KMS-11 (cell line): ENCODE data around the gene CTNNA3.

Source experiments
- H2AFZ ChIP-seq: fragments of 200-600 bp; sonication (generic); 2 replicates; pipeline ENCODE4 v1.6.1; 2016; ENCODE audit warnings: antibody characterized with exemption, mixed run types, low read depth
- H3K27ac ChIP-seq: fragments of 200-600 bp; sonication (generic); 2 replicates; pipeline ENCODE4 v1.6.1; 2016; ENCODE audit warnings: mild to moderate bottlenecking, mixed run types
- H3K27me3 ChIP-seq: fragments of 200-600 bp; sonication (generic); 2 replicates; pipeline ENCODE4 v1.6.1; 2017; ENCODE audit warnings: mild to moderate bottlenecking, low read depth, mixed run types, moderate library complexity; ENCODE audit not compliant: insufficient read depth
- H3K36me3 ChIP-seq: fragments of 200-600 bp; sonication (generic); 2 replicates; pipeline ENCODE4 v1.6.1; 2017; ENCODE audit warnings: mild to moderate bottlenecking, mixed run types; ENCODE audit not compliant: insufficient read depth
- H3K4me1 ChIP-seq: fragments of 200-600 bp; sonication (generic); 2 replicates; pipeline ENCODE4 v1.6.1; 2016; ENCODE audit warnings: mild to moderate bottlenecking, low read depth, mixed run types; ENCODE audit not compliant: poor library complexity, severe bottlenecking
- H3K4me2 ChIP-seq: fragments of 200-600 bp; sonication (generic); 2 replicates; pipeline ENCODE4 v1.7.0; 2016; ENCODE audit warnings: mild to moderate bottlenecking, mixed run types
- H3K4me3 ChIP-seq: fragments of 200-600 bp; sonication (generic); IDR thresholded peaks from 2 replicates; pipeline ENCODE4 v1.6.1; 2017; ENCODE audit warnings: low read depth, low read length, mixed read lengths; ENCODE audit not compliant: insufficient read depth
- H3K79me2 ChIP-seq: fragments of 200-600 bp; sonication (generic); 2 replicates; pipeline ENCODE4 v1.6.1; 2016; ENCODE audit warnings: low read depth, mixed run types; ENCODE audit not compliant: insufficient read depth
- H3K9ac ChIP-seq: fragments of 200-600 bp; sonication (generic); 2 replicates; pipeline ENCODE4 v1.6.1; 2016; ENCODE audit warnings: mild to moderate bottlenecking, mixed run types
- H4K20me1 ChIP-seq: fragments of 200-600 bp; sonication (generic); 2 replicates; pipeline ENCODE4 v1.6.1; 2016; ENCODE audit warnings: mild to moderate bottlenecking, mixed run types; ENCODE audit not compliant: insufficient read depth
- TF ChIP-seq, protein P1 (sequence below): fragments of 200-600 bp; sonication (generic); conservative IDR thresholded peaks from 2 replicates; pipeline ENCODE4 v1.6.1; 2017; ENCODE audit warnings: low read depth, mild to moderate bottlenecking, antibody characterized with exemption, low read length, moderate library complexity, mixed read lengths

The CTNNA3 gene

DNA sequence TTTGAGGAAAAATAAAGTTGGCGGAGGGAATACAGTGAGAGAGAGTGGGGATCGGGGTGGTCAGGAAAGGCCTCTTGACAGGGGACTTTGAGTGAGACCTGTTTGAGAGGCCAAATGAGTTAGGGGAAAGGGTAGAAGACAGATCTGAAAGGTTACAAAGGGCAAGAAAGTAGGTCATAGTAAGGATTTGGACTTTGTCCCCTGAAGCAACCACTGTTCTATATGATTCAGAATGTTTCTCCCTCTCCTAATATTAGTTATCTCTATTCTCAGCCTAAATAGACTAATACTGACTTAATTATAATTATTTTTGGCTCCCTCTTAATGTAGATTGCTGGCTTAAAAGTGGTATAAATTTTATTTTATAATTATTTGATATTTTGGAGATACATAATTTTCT lies 88.0 kb downstream of the CTNNA3 start:
- no peak overlapping the region for H3K27ac ChIP-seq
- no peaks in the 10 kb centered on the region for H3K36me3 ChIP-seq
- H4K20me1 ChIP-seq, result no peaks in the 10 kb centered on the region
- H3K4me1 ChIP-seq, result no peaks in the 10 kb centered on the region
- H3K79me2 ChIP-seq, result no peaks in the 10 kb centered on the region
- H3K9ac ChIP-seq, result no peak overlapping the region
- TF ChIP-seq, protein P1, sequence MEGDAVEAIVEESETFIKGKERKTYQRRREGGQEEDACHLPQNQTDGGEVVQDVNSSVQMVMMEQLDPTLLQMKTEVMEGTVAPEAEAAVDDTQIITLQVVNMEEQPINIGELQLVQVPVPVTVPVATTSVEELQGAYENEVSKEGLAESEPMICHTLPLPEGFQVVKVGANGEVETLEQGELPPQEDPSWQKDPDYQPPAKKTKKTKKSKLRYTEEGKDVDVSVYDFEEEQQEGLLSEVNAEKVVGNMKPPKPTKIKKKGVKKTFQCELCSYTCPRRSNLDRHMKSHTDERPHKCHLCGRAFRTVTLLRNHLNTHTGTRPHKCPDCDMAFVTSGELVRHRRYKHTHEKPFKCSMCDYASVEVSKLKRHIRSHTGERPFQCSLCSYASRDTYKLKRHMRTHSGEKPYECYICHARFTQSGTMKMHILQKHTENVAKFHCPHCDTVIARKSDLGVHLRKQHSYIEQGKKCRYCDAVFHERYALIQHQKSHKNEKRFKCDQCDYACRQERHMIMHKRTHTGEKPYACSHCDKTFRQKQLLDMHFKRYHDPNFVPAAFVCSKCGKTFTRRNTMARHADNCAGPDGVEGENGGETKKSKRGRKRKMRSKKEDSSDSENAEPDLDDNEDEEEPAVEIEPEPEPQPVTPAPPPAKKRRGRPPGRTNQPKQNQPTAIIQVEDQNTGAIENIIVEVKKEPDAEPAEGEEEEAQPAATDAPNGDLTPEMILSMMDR, result no peak
- H3K4me3 ChIP-seq, result no peak overlapping the region
- no peak overlapping the region for H3K4me2 ChIP-seq
- H3K27me3 ChIP-seq, result no peaks in the 10 kb centered on the region
- H2AFZ ChIP-seq, result no peak overlapping the region

DNA sequence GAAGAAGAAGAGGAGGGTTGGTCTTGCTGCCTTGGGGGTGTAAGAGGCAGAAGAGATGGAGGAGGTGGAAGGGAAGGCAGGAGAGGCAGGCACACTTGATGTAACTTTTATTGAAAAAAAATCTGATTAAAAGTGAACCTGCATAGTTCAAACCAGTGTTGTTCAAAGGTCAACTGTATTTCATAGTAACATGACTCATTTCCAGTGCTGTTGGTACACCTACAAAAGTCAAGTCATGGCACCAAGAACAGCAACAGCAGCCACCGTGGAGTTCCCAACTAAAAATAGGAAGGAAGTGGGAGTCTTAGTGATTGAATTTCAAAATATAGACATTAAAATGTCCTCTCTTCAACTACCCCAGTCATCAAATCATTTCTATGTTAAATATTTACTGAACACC lies 88.5 kb downstream of the CTNNA3 start:
- H2AFZ ChIP-seq, result no peak overlapping the region
- H3K4me3 ChIP-seq, result no peak overlapping the region
- no peak overlapping the region for H3K27ac ChIP-seq
- H3K4me1 ChIP-seq, result no peaks in the 10 kb centered on the region
- no peaks in the 10 kb centered on the region for H3K27me3 ChIP-seq
- TF ChIP-seq, protein P1, result no peak
- H3K9ac ChIP-seq, result no peak overlapping the region
- H3K4me2 ChIP-seq, result no peak overlapping the region
- no peaks in the 10 kb centered on the region for H3K36me3 ChIP-seq
- no peaks in the 10 kb centered on the region for H3K79me2 ChIP-seq
- no peaks in the 10 kb centered on the region for H4K20me1 ChIP-seq

DNA sequence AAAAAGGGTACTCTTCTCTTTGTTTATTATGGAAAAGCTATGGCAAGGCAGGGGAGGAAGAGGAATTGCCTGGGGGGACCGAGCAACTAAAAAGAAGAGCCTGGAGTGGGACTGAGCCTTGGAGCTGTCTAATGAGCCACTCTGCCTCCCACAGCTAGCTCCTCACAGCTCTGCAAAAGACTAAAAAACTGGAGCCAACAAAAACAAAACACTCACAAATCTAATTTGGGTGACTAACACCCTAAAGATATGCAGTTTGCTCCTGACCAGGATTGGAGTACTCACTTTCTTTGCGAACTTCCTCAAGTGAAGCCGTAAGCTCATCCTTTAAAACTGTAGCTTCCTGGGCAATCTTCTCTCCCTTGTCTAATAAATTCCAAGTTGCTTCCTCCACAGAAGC lies 89.4 kb downstream of the CTNNA3 start:
- Histone ChIP-seq H3K4me2 (no peak overlapping the region), H3K27ac (no peak overlapping the region), H3K4me3 (no peak overlapping the region), H2AFZ (no peak overlapping the region), H3K79me2 (no peaks in the 10 kb centered on the region), H3K36me3 (no peaks in the 10 kb centered on the region), H4K20me1 (no peaks in the 10 kb centered on the region), H3K9ac (no peak overlapping the region), H3K27me3 (no peaks in the 10 kb centered on the region), H3K4me1 (no peaks in the 10 kb centered on the region)
- TF ChIP-seq, protein P1, result no peak

DNA sequence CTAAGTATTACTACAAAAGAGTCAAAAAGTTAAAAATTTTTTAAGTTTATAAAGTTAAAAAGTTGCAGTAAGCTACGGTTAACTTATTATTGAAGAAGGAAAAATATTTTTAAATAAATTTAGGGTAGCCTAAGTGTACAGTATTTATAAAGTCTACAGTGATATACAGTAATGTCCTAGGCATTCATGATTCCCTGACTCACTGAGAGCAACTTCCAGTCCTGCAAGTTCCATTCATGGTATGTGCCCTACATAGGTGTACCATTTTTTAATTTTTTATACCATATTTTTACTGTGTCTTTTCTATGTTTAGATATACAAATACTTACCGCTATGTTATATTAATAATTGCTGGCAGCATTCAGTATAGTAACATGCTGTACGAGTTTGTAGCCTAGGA lies 92.3 kb downstream of the CTNNA3 start:
- Histone ChIP-seq H3K4me1 (no peaks in the 10 kb centered on the region), H3K4me3 (no peak overlapping the region), H4K20me1 (no peaks in the 10 kb centered on the region), H3K9ac (no peak overlapping the region), H3K27me3 (no peaks in the 10 kb centered on the region), H3K36me3 (no peaks in the 10 kb centered on the region), H3K27ac (no peak overlapping the region), H3K4me2 (no peak overlapping the region), H2AFZ (no peak overlapping the region), H3K79me2 (no peaks in the 10 kb centered on the region)
- TF ChIP-seq, protein P1, result no peak

DNA sequence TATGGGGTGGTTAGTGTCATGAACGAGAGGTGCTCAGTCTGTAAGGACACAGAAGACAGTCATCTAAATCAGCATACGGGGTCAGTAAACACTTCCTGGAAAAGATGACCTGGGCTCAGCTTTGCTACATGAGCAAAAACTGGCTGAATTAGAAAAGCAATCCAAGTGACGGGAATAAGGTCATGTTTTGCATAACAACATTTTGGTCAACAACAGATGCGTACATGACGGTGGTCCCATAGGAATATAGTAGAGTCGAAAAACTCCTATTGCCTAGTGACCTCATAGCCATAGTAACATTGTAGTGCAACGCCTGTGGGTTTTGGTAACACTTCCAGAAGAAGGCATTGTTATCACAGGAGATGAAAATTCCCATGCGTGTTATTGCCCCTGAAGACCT lies 92.9 kb downstream of the CTNNA3 start:
- Histone ChIP-seq H3K9ac (no peak overlapping the region), H3K27ac (no peak overlapping the region), H3K4me1 (no peaks in the 10 kb centered on the region), H3K4me3 (no peak overlapping the region), H3K36me3 (no peaks in the 10 kb centered on the region), H3K27me3 (no peaks in the 10 kb centered on the region), H3K4me2 (no peak overlapping the region), H2AFZ (no peak overlapping the region), H4K20me1 (no peaks in the 10 kb centered on the region), H3K79me2 (no peaks in the 10 kb centered on the region)
- TF ChIP-seq, protein P1, result no peak
